ENCODE data around the gene ECI1.
"Not testable (repeated sequence)": the region's sequence is repeated elsewhere in the genome, so short reads cannot be mapped to it uniquely, and the experiment has no call there.

The ECI1 gene

DNA sequence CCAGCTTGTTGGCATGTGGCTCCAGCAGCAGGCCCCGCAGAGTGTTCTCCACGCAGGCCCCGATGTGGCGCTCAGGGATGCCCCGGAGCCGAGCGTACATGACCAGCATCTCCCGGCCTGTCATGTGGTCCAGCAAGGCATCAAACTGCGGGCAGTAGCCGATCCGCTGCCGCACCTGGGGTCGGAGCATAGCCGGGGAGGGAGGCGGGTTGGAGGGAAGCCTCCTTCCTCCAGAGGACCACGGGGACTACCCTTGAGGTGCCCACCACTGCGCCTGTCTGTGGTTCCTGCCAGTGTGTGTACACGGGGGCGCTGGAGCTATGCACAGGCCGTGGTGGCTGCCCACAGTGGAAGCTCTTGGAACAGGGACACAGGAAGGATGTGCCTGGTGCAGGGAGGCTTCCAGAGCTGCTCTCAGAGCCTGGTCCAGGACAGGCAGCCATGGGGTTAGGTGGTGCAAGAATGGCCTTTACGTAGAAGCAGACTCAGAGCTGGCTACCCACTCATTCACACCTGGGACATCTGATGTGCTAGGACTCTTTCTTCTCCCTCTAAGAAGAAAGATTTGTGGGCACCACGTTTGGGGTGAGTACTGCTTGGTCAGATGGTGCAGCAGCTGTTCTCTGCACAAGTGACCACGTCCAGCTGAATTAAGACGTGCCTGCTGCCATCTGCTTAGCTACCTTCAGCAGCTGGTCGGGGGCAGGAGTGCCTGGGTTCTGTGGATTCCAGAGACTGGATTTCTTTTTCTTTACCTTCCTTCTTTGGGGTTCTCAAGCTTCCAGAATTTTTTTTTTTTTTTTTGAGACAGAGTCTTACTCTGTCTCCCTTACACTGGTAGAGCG is 27.8 kb upstream of the ECI1 start:
- DNase-seq: no peak

DNA sequence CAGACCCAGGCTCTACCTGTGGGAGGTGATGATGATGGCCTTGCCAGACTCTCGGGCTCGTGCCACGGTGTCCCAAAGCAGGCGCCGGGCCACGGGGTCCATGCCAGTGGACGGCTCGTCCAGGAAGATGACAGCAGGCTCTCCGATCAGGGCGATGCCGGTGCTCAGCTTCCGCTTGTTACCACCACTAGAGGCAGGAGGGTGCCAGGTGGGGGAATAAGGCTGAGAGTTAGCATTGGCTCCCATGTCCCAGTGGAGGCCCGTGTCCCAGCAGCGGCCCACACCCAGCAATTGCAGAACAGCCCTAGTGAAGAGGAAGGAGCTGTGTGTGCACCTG is 26.9 kb upstream of the ECI1 start:
- no peak for DNase-seq

DNA sequence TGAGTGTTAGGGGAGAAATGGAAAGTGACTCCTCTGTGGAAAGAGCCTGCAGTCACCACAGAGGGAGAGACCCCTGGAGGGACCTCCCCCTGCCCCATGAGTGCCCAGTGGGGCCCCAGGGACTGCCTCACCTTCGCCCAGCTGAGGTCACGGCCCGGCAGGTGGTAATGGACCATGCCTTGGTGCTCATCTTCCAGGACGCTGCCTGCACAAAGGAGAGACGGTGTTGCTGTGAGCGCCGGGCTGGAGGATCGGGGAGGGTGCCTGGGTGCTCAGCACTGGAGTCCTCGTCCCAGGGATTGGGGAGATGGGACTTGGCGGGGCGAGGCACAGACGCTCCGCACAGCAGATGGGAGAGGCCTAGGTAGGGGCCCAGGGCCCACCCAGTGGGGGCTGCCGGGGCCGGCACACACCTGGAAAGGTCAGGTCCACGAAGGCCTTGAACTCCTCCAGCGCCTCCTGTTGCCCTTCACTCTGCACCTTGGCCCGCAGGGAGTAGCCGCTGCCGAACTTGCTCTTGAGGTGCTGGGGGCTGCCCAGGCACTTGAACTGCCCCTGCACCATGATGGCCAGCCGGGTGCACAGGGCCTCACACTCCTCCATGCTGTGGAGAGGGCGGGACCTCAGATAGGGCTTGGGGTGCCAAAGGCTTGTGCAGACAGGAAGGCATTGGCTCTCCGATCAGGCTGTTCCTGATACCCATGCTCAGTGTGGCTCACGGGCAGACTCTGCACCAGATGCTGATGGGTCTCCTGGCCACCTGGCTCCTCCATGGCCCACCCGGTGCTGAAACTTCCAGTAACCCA is 26.3 kb upstream of the ECI1 start:
- DNase-seq: no peak

DNA sequence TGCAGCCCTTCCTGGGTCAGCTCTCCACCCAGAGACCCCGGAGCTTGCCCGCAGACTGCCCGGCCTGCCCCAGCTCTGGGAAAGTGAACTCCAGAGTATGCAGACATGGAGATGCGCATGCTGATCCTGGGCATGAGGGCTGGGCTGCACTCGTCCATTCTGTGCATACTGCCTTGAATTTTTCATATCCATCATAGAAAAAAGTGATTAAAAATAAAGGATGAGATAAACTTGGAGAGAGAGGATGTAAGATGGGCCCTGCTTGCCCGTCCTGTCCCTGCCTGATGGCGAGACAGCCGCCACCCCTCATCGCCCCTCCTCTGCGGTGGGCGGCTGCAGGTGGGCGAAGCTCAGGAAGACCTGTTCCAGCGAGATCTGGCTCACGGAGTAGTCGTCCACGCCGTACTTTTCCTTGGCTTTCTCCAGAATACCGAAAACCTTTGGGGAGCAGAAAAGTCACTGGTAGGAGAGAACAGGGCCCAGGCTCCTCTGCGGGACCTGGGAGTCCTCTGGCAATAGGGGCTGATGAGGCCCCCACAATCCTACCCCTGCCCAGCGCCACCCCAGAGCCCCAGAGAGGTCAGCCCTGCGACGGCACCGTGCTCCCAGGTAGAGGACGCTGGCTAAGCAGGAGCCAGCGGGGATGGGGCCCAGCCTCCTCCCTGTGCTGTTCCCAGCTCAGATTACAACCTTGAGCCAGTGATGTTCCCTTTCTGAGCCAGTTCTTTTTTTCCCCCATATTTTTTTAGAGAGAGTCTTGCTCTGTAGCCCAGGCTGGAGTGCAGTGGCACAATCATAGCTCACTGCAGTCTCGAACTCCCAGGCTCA is 25.2 kb upstream of the ECI1 start:
- DNase-seq: no peak

DNA sequence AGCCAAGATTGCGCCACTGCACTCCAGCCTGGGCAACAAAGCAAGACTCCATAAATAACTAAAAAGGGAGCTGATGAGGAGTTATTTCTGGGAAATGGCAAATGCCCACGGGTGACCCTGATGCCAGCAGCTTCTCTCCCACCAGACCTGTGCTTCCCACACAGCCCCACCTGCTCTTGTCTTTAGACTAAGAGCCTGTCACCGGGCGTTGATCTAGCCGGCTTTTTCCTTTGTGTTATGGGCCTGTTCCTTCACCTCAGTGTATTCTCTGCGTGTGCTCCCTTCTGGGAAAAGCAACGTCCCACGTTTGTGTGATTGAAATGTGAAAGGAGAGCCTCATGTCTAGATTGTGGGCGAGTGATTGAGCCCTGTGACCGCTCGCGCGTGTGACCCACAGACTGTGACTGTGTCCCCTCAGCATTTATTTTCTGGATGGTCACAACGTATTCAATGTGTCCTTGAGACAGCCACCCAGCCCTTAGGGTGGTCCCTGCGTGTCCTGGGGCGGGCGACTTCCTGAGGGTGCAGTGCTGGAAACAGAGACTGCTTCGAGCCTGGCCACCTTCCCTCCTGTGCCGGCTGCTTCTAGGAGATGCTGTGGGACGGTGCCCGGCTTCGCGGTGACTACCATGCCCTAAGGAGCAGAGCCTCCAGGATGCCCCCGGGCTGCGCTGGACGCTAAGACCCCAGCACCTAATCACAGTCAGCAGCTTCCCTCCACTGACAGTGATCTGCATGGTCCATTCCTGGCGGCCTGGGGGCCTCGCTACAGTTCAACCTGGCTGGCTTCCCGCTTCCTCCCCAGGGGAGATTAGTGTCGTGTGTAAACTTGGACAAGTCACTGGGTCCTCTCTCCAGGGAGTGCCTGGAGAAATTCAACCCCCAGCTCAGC is 24.3 kb upstream of the ECI1 start:
- no peak for DNase-seq

DNA sequence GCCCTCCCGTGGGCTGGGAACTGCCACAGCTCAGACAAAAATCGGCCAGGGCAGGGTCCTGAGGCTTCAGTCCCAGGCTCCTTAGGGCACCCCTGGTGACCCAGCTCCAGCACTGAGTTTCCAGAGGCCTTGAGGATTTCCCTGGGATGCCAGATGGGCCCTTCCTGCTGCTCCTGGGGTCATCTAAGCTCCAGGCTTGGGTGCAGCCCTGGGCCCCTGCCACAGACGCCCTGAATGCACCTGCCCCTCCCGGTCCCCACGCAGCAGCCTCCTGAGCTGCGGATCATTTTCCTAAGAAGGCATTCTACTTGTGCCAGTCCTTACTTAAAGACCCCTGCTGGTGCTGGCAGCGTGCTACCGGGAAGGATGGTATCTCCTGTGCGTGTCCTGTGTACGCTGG is 22.5 kb upstream of the ECI1 start:
- DNase-seq: no peak

DNA sequence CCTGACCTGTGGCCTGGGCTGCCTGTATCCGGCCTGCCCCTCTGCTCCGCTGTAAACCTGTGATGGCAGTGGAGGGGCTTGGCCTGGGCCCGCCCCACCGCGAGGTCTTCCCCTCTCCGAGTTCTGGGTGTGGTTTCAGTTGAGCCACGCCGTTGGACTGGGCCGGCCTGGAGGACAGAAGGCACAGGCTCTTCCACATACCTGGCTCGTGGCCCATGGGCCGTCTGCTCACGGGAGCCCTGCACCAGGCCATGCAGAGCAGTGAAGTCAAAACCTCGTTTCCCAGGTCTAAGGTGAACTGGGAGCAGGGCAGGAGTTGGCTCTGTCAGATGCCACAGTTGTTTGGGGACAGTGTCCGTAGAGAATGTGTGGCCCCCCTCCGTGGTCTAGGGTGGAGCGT is 22.1 kb upstream of the ECI1 start:
- DNase-seq: no peak

DNA sequence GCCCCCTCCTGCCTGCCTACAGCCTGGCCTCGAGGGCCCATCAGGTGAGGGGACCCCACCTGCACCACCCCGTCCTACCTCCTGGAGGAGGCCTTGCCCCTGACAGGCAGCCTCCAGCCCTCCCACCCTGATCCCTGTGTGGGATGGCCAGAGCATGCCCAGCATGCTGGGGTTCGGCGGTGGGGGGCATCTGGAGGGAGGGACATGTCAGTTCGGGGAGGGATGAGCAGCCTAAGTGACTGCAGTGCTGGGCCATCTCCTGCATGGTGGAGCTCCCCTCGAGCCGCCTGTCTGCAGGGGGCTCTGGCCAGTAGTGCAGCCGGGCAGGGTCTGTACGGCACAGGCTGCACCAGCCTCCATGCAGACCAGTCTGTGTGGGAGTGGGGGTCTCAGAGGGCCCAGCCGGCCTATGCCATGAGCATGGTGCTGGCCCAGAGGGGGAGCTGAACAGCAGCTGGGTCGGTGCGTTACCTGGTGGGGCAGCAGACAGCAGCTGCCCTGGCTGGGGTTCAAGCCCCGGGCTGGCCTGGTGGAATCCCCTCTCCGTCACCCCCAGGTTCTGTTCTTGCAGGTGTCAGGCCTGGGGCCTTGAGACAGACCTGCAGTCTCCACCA is 20.6 kb upstream of the ECI1 start:
- no peak for DNase-seq

DNA sequence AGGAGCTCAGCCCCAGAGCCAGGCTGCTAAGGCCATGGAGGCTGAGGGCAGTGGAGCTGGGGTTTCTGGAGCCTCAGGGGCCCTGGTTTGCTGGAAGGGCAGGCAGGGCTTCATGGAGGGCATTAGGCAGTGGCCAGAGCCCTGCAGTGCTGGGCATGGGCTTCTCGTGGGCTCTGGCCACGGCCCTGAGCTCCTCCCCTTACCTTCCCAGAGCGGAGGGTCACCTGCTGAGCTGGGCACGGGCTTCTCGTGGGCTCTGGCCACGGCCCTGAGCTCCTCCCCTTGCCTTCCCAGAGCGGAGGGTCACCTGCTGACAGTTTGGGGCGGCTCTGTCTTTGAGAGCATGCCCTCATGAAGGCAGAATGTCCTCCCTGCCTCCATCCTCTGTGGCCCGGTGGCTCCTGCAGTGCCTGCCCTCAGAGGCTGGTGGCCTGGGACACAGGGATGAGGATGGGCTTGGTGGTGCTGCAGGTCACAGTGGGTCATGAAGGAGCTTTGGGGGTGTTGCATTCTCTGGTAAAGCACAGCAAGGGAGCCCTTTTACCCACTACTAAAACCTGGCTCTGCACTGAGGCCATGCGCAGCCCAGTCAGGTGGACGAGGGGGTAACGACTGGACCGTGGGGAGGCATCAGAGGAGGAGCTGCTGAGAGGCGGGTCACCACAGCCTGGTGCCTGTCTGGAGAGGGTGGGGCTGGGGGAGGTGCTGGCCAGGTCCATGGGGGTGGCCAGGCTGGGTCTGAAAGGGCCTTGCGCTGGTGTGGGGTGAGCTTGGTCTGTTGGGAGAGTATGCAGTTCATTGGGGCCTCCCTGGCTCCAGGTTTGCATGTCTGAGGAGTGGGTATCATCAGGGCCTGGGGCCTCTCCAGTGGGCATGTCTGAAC is 19.4 kb upstream of the ECI1 start:
- no peak for DNase-seq

DNA sequence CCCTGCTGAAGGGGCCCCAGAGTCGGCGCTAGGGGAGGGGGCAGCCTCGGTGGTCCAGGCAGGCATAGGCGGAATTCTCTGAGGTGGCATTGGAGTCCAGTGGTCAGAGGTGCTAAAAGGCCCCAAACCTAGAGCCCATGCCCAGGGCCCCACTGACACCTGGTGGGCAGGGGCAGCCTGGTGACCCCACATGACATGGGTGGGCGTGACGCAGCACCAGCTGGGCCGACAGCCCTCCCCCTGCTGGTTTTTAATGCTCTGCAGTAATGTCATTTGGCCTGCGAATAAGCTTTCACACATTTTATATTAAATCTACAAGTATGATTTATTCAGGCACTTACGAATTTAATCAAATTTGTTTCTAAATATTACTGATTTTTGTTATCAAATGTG is 18.7 kb upstream of the ECI1 start:
- no peak for DNase-seq

DNA sequence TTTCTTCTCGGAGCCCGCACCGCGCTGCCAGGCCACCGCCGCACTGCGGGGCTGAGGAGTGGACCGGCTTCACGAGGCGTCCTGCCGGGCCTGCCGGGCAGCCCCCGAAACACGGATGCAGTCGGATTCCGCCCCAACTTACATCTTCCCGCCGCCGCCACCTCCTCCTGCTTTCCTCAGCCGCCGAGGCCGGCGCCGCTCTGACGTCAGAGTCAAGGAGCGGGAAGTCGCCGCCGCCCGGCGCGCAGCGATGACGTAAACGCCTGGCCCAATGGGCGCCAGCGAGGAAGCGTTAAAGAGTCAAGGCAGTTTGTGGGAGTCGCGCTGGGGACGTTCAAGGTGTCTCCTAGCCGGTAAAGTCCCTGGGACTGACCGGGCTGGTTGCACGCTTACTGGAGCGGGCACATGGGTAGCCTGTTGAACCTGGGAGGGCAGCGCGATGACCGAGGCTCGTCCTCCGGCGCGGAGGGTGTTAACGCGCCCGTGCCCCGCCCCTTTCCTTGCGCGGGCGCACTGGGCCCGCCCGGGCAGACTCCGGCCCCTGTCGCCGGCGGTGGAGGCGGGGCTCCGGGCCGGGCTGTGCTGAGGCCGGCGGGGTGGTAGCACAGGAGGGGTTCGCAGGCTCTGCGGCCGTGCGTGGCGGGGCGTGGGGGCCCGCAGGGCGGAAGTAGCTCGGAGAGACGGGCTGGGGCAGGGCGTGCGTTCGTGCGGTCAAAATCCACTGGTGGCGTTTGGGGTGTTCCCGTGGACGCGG is 16.7 kb upstream of the ECI1 start, which contains the start of gene RNPS1:
Gene RNPS1 (minus strand): TSS at position 214 of the 754 bp plus-strand sequence. CDS start 3,483 bp downstream, outside the sequence.
- DNase-seq: peak; percentile 96

DNA sequence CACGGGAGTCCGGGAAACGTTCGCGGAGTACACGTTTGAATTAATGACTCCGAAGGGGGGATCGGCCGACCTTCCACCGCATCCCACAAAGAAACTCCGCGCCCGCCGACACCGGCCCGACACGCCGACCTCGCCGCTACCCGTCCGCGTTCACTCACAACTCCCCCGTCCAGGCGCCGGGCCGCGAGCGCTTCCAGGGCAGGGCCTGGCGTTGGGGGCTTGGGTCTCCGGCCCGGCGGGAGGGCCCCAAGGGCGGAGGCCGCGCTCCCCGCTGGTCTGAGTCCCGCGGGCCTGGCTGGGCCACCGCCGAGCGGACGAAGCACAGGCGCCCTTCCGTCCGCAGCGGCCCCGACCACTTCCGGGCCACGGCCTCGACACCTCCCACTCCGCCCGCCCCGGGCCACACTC is 16.1 kb upstream of the ECI1 start:
- DNase-seq: peak; percentile 20

DNA sequence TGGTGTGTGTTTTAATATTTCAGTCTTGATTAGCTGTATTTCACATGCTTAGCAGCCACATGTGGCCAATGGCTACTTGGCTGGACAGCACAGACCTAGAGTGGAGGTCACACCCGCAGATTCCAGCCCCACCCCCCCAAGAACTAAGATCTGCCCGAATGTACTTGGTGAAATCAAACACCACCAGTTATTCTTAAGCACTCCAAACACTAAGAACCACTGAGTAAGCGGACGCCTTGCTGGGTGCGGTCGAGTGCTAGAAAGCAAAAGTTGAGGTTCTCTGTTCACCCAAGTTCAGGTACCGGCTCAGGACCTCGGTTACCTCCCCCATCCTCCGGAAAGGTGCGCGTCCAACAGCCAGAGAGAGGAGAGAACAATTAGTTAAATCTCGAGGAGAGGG is 15.5 kb upstream of the ECI1 start:
- DNase-seq: not testable (repeated sequence)

DNA sequence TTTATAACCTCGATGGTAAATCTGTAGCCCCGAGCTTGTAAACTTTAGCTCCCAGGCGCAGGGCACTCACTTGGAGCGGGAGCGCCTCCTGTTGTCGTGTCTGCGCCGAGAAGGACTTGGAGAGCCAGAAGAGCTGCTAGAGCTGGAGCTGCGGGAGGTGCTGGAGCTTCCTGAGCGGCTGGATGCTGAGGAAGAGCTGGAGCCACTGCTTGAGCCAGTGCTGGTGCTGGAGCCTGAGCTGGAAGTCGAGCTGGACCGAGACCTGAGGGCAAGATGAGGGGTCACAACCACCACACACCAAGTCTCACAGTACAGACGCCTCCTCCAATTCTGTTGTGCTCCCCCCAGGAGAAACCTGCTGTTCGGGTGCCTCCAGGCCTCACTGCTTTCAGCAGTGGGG is 11.6 kb upstream of the ECI1 start:
- DNase-seq: not testable (repeated sequence)

DNA sequence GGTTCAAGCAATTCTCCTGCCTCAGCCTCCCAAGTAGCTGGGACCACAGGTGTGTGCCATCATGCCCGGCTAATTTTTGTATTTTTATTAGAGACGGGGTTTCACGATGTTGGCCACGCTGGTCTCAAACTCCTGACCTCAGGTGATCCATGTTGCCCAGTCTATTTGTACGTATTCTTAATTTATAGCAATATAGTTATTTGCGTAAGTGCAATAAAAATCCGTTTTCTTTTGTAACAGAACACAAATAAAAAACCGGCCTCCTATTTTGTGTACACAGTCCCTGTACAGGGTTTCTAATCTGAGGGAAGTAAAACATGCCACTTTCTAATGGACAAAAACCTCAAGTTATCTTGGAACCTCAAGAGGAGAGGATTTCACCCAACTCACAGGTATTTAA is 8.9 kb upstream of the ECI1 start:
- DNase-seq: no peak

DNA sequence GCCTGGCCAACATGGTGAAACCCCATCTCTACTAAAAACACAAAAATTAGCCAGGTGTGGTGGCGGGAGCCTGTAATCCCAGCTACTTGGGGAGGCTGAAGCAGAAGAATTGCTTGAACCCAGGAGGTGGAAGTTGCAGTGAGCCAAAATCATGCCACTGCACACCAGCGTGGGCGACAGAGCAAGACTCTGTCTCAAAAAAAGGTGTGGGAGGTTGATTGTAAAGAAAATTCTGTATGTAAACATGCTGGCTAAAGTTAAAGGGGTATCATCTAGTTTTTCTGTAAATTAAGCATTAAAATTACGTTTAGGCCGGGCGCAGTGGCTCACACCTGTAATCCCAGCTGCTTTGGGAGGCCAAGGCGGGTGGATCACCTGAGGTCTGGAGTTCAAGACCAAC is 7.1 kb upstream of the ECI1 start:
- DNase-seq: not testable (repeated sequence)

DNA sequence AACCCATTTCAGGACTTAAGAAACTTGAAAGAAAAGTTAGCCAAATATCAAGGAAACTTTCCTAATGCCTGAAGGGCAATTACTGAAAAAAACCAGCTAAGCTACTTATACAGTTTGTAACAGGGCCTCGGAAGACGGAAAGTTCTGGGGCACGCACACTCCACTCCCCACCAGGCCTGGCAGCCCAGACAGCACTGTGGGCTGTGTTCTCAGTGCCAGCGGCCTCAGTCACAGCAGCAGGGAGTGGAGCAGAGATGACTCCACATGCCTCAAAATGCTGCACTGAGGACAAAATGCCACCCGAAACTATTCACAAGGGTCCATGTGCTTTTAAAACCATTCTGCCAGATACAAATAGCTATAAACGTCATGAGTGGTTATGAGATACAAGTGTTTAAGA is 6.3 kb upstream of the ECI1 start:
- DNase-seq: no peak

DNA sequence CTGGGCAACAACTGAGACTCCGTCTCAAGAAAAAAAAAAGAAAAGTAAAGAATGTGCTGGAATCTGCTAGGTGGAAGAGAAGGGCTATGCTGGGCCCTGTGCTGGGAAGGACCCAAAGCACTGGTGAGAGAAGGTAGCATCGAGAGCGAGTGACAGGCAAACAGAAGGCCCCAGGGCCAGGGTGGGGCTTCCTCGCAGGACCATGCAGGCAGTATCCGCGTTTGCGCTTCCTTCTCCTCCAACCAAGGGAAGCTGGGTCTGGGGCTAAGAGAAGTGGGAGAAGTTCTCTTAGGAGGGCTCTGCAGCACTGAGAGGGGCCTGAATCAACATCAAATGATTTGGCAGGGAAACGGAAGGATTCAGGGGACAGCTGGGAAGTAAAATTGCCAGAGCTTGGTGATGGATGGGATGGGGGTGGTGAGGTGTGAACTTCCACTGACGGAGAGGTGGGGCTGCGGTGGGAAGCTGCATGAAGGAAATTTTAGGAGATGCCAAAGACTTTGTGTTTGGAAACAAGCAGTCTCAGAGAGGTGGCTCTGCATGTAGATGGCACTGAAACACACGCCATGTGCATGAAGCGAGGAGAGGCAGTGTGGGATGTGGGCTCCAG is 5.2 kb upstream of the ECI1 start:
- DNase-seq: no peak

DNA sequence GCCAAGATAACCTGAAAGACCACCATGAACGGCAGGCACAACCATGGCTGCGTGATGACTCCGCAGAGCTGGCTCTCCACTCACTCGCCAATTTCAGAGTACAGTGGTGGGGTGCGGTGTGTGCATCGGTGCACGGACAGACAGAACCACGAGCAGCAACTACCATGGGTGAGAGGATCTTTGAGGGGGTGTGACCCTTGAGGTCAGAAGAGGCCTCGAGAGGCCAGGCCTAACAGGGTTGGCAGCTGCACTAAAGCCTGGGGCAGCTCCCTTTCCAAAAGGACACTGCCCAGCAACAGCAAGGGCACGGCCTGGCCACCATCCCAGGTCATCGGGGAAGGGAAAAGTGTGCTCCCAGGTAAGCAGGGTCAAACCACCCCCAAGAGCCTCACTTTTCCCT is 1.9 kb upstream of the ECI1 start:
- no peak for DNase-seq

DNA sequence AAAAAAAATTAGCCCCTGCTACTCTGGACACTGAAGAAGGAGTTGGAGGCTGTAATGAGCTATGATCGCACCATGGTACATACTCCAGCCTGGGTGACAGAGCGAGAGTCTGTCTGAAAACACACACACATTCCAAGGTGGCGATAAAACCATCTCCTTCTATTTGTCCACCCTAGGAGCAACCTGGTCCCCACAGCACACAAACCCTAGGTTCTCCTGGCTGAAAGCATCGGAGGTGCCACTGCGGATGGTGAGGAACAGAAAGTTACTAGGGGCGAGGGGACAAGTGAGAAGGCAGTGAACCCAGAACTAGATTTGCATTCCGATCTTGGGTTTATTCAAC is 1.4 kb upstream of the ECI1 start:
- DNase-seq: no peak
